Panc1 (cell line): Measurements from ENCODE around the gene GNAI1. TPM values are rescaled to one million over a fixed set of nuclear protein-coding genes. Genes with fewer than 3 reads are reported as not detected.

Source experiments
- ATAC-seq: fragments of 200-7000 bp; cut with Tn5 transposase; 2 replicates; pipeline ENCODE4 v1.9.1; 2020; ENCODE audit warnings: mild to moderate bottlenecking, moderate library complexity
- BruUV-seq: library from RNA; stranded (reverse); fragments of 400-500 nt; replicated peaks from 2 replicates; lab custom pipeline; 2021; lab: Mats Ljungman, UMichigan
- CTCF ChIA-PET: fragments of 300-600 bp; sonication (Branson Sonifier 250); formaldehyde crosslinking; loops from one replicate; lab custom pipeline; 2022; ENCODE audit warnings: antibody characterized with exemption; lab: Charles Lee
- POLR2A ChIA-PET: fragments of 300-600 bp; sonication (Branson Sonifier 250); formaldehyde crosslinking; loops from one replicate; lab custom pipeline; 2022; ENCODE audit warnings: antibody characterized with exemption; lab: Charles Lee
- DNase-seq: peaks from one replicate; pipeline ENCODE4 v3.0.0-alpha.2; 2010; ENCODE audit warnings: low read depth, low spot score
- H3K27ac ChIP-seq: 2 replicates; pipeline ENCODE4 v1.5.1; 2011; ENCODE audit warnings: mild to moderate bottlenecking, low read length, inconsistent platforms
- H3K27me3 ChIP-seq: fragments of 200-500 bp; sonication (Bioruptor generic); 2 replicates; pipeline ENCODE4 v1.6.0; 2014; ENCODE audit warnings: low read length, inconsistent platforms; ENCODE audit not compliant: control insufficient read depth, insufficient read depth
- H3K36me3 ChIP-seq: fragments of 200-500 bp; sonication (Bioruptor generic); 2 replicates; pipeline ENCODE4 v1.5.1; 2014; ENCODE audit warnings: inconsistent platforms, mild to moderate bottlenecking, low read length, moderate library complexity; ENCODE audit not compliant: control insufficient read depth, insufficient read depth
- H3K4me1 ChIP-seq: 2 replicates; pipeline ENCODE4 v1.5.1; 2011; ENCODE audit warnings: inconsistent platforms, mild to moderate bottlenecking, low read length, moderate library complexity; ENCODE audit not compliant: control insufficient read depth, insufficient read depth
- H3K4me3 ChIP-seq, 2 experiments: 2 replicates each; pipeline ENCODE4 v1.5.1; 2011 to 2012; ENCODE audit warnings: low read depth in 2 of 2, low read length in 2 of 2, mild to moderate bottlenecking in 2 of 2, inconsistent platforms in 1 of 2, moderate library complexity in 1 of 2
- H3K9me3 ChIP-seq: fragments of 200-500 bp; sonication (Bioruptor generic); 2 replicates; pipeline ENCODE4 v1.5.1; 2014; ENCODE audit warnings: low read depth, mild to moderate bottlenecking, inconsistent platforms, low read length, moderate library complexity; ENCODE audit not compliant: control insufficient read depth, insufficient read depth
- CTCF ChIP-seq: fragments of 450-650 bp; IDR thresholded peaks from 2 replicates; pipeline ENCODE4 v1.5.1; 2017; ENCODE audit warnings: mild to moderate bottlenecking
- POLR2AphosphoS5 ChIP-seq: IDR thresholded peaks from 2 replicates; pipeline ENCODE4 v1.6.1; 2012; ENCODE audit warnings: mild to moderate bottlenecking, low read depth, low read length, moderate library complexity
- REST ChIP-seq, 2 experiments: IDR thresholded peaks; 2 replicates each; pipeline ENCODE4 v1.6.1; 2011 to 2012; ENCODE audit warnings: low read depth in 2 of 2, control low read depth in 1 of 2, low read length in 1 of 2, mild to moderate bottlenecking in 1 of 2, moderate library complexity in 1 of 2; ENCODE audit not compliant: insufficient read depth in 1 of 2
- SIN3A ChIP-seq: IDR thresholded peaks from 2 replicates; pipeline ENCODE4 v1.6.1; 2012; ENCODE audit warnings: low read depth, mild to moderate bottlenecking, low read length, moderate library complexity, borderline replicate concordance; ENCODE audit not compliant: insufficient read depth
- TCF7L2 ChIP-seq: IDR thresholded peaks from 2 replicates; pipeline ENCODE4 v1.6.1; 2011; ENCODE audit warnings: mild to moderate bottlenecking, low read depth, low read length, inconsistent platforms
- in situ Hi-C: cut with HindIII; loops from 2 replicates; pipeline ENCODE4 v1.10.0; 2016; ENCODE audit warnings: low sequenced_read_pairs, low pct_unique_long_range_greater_than_20kb
- intact Hi-C: fragments of 100-400 bp; cut with micrococcal nuclease; formaldehyde crosslinking; loops from one replicate; pipeline ENCODE4 v1.10.0; 2022; ENCODE audit not compliant: unreplicated experiment
- total RNA-seq: library from RNA; stranded (reverse); gene quantifications from one replicate; pipeline ENCODE4 v1.2.1, GENCODE V29; 2021; ENCODE audit not compliant: unreplicated experiment

GNAI1 gene
- total RNA-seq, 1 experiment from 2014 or later = 19.2 TPM

- POLR2A ChIA-PET = interaction anchor here (0.9 kb wide), 1 partner anchor 1070 kb away, joined by 3 read pairs; no protein-coding TSS in a partner anchor
- BruUV-seq = no TSS peak
- Histone ChIP-seq H3K27ac (no peak overlapping the region), H3K9me3 (no peaks in the 10 kb centered on the region), H3K4me3 (no peak overlapping the region), H3K4me1 (no peaks in the 10 kb centered on the region), H3K27me3 (no peaks in the 10 kb centered on the region), H3K36me3 (peaks cover 3% of the 10 kb centered on the region; the same call in 1 of the 2 replicates)
- DNase-seq (no peak), ATAC-seq (no peak)
- in situ Hi-C loops (no loop called here), intact Hi-C loops (no loop called here)
- CTCF ChIA-PET = no interaction called here
- no peak for TF ChIP-seq CTCF
- TF ChIP-seq POLR2AphosphoS5 = no peak
- TF ChIP-seq TCF7L2 = no peak
- TF ChIP-seq REST (IDR thresholded peaks at IDR 0.05; ENCODE audit: insufficient read depth in 1 of 2, low read depth in 2 of 2, low read length in 1 of 2) = no peak
- no peak for TF ChIP-seq SIN3A
These were observed 81.1 kb downstream of the GNAI1 start for GRCh38 chr7:80215734-80216133.

- ChIA-PET CTCF (no interaction called here), POLR2A (no interaction called here)
- Histone ChIP-seq H3K27me3 (no peaks in the 10 kb centered on the region), H3K9me3 (no peaks in the 10 kb centered on the region), H3K4me3 (no peak overlapping the region), H3K36me3 (peaks cover 3% of the 10 kb centered on the region; the same call in 1 of the 2 replicates), H3K4me1 (no peaks in the 10 kb centered on the region), H3K27ac (no peak overlapping the region)
- DNase-seq (no peak), ATAC-seq (no peak)
- intact Hi-C loops = no loop called here
- in situ Hi-C loops = no loop called here
- no peak for TF ChIP-seq TCF7L2
- no peak for TF ChIP-seq CTCF
- TF ChIP-seq POLR2AphosphoS5 = no peak
- TF ChIP-seq SIN3A = no peak
- no peak for TF ChIP-seq REST (IDR thresholded peaks at IDR 0.05; ENCODE audit: insufficient read depth in 1 of 2, low read depth in 2 of 2, low read length in 1 of 2)
- no TSS peak for BruUV-seq
These were observed 82.6 kb downstream of the GNAI1 start for GRCh38 chr7:80216996-80217842.
